SH-SY5Y (cell line): Measurements from ENCODE around the gene ATP8B4.

Experiments
- GATA2 ChIP-seq: IDR thresholded peaks from 2 replicates; pipeline ENCODE4 v1.6.1; 2011; ENCODE audit warnings: mild to moderate bottlenecking, low read depth, low read length
- GATA3 ChIP-seq: IDR thresholded peaks from 2 replicates; pipeline ENCODE4 v1.6.1; 2011; ENCODE audit warnings: low read depth, mild to moderate bottlenecking, low read length, moderate library complexity

DNA sequence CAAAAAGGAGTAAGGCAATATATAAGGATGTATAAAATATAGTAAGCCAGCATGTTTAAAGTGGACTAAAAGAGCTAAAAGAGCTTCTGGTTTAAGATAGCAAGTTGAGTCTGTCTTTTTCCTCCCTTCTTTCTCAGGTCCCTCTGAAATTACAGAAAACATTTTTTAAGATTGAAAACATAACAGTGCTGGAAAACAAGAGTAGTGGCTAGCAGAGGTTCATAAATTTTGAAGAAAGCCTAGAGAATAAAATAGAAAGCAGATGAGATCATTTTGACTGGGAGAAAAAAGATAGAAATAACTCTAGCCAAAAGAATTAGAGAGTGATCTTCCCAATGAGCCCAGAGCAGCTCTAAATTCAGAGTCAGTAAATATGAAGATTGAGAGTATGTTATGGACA is 41.9 kb downstream of the ATP8B4 start:
- TF ChIP-seq GATA2: no peak
- TF ChIP-seq GATA3: no peak
